Keratinocyte (primary cell): ENCODE results near the gene STAT3.

Source experiments
- CTCF ChIP-seq, 3 experiments: IDR thresholded peaks in 1 of 3; conservative IDR thresholded peaks in 1 of 3; optimal IDR thresholded peaks in 1 of 3; 2 replicates in 2 of 3; 3 replicates in 1 of 3; pipeline versions ENCODE3 to v1.5.1; 2011; ENCODE audit warnings: low read length in 3 of 3, mild to moderate bottlenecking in 3 of 3, moderate library complexity in 2 of 3, control low read depth in 1 of 3, inconsistent platforms in 1 of 3; ENCODE audit not compliant: insufficient read depth in 2 of 3; ENCODE audit errors: extremely low read depth in 1 of 3
- EZH2 ChIP-seq: IDR thresholded peaks from one replicate; pipeline ENCODE4 v1.6.1; 2012; ENCODE audit warnings: inconsistent platforms, mild to moderate bottlenecking, low read length, moderate library complexity

GRCh38 chr17:42405076-42405475 lies 16.8 kb upstream of the STAT3 start:
- TF ChIP-seq CTCF (optimal IDR thresholded peaks at IDR 0.05 in 1 of 3, IDR thresholded peaks at IDR 0.05 in 1 of 3, conservative IDR thresholded peaks at IDR 0.05 in 1 of 3; ENCODE audit: extremely low read depth in 1 of 3, insufficient read depth in 2 of 3, low read length in 3 of 3) (no peak), EZH2 (no peak)
